Measurements from ENCODE around the gene KRT71. TPM values are rescaled to one million over a fixed set of nuclear protein-coding genes. Genes with fewer than 3 reads are reported as not detected.

KRT71 gene
- polyA plus RNA-seq, 1 donor = not detected

DNA sequence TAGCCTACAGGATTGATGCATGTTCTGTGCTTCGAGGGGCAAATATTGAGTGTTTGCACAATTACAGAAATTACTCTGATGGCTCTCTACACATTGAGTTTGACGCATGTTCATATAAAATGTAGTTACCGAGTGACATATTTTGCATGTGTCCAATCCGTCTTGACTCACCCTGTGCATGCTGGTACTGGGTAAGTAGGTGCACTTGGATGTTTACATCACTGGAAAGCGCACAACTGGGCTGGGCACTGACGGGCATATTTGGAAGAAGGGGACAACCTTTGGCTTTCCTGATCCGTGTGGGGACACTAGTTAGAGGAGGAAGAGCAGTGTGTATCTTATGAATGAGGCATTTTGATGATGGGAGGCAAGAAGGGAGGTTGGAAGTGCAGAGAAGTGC lies 55.0 kb downstream of the KRT71 start:
- DNase-seq = no peak

DNA sequence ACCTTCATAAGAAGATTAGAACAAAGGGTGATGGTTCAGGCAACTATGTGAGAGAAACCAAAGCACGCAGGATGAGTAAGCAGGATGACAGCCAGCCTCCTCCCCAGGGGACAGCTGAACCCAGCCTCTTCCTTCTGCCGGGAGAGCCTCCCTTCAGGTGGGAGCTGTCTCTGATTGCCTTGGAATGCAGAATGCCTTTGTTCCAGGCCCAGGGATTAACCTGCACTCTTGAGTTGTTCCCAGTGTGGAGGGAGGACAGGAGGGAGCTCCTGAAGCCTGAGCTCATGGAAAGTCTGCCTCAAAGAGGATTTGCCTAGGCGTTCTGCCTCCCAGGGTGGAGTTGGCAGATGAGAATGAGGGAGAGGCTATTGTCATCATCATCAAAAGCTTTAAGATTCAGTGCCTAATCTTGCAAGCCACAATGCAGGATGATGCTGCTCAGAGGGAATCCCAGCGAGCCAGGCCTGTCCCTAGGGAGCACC lies 56.3 kb downstream of the KRT71 start:
- no peak for DNase-seq

DNA sequence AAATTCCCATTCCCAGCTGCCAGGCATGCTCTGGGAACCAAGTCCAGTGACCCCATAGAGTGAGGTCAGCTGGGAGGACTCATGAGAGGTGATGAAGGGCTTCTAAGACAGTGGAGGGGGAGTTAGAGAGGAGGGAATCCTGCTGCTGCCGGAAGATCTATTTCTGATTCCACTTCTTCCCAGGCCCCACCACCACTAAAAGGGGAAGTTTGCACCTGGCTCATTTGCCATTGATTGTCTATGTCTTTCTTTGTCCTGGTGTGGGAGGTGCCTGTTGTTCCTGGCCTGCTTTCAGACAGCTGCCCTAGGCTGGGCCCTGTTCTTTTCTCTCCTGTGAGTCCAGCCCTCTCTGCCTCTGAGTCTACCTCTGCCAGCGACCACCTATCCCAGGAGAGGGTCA lies 56.9 kb downstream of the KRT71 start:
- DNase-seq = no peak

DNA sequence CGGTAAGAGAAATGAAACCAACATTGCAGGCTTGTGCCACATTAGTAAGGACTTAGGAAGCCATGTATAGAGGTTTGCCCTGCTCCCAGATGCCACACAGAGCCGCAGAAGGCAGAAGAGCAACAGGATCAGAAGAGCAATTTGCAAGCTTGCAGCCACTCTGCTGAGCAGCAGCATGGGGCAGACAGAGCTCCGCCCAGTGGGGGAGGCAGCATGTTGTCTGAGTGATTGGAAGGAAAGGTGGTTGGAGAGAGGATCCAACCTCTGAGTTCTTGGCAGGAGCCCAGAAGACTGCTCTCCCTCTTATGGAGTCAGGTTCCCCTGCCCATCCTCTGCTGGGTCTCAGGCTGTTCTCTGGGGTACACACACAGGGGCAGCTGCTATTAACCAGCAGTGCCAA lies 57.6 kb downstream of the KRT71 start:
- DNase-seq = peak; percentile 29

DNA sequence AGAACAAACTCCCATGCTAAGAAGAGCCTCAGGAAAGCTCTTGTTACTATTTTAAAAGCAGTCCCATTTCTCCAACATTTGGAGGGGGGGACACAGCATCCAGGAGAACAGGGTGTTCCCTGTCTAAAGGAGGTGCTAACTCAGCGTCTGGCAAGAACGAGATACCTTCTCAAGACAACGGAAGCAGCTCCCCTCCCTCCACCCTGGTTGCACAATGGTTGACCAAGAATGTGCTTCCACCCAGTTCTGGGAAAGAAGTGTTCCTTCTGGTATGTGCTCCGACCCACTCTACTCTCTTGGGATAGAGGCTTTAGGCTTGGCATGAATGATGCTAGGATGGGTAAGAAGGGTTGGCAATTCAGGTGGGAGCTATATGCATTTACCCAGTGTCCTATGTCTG lies 58.4 kb downstream of the KRT71 start:
- DNase-seq = no peak

DNA sequence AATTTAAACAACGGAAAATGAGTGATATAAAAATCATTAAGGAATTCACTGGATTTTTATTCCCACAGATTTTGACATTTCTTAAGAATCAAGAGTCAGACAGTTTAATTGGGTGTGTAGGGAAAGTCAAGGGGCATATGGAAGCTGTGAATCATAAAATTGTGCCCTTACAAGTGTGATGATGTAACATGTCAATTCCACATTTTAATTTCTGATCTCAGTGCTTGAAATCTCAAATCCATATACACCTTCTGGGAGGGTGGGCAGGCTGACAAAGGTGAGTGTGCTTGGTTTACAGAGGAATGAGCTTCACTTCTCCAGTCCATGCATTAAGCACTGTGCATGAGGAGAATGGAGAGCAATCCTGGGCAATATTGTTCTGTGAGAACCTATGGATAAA lies 58.8 kb downstream of the KRT71 start:
- no peak for DNase-seq

Other genes with a start within 250 kb of the KRT71 start
- gene KRT83, start 231.7 kb downstream of the KRT71 start, polyA plus RNA-seq (ENCODE audit: insufficient read length) = not detected
- not detected for gene KRT85, start 185.7 kb downstream of the KRT71 start, polyA plus RNA-seq (ENCODE audit: insufficient read length)
- not detected for gene KRT84, start 167.5 kb downstream of the KRT71 start, polyA plus RNA-seq (ENCODE audit: insufficient read length)
- gene KRT82, start 146.8 kb downstream of the KRT71 start, polyA plus RNA-seq (ENCODE audit: insufficient read length) = not detected
- not detected for gene KRT75, start 118.8 kb downstream of the KRT71 start, polyA plus RNA-seq (ENCODE audit: insufficient read length)
- not detected for gene KRT6B, start 101.0 kb downstream of the KRT71 start, polyA plus RNA-seq (ENCODE audit: insufficient read length)
- not detected for gene KRT6C, start 79.3 kb downstream of the KRT71 start, polyA plus RNA-seq (ENCODE audit: insufficient read length)
- gene KRT6A, start 59.9 kb downstream of the KRT71 start, polyA plus RNA-seq (ENCODE audit: insufficient read length) = not detected
- gene KRT5, start 32.8 kb downstream of the KRT71 start, polyA plus RNA-seq (ENCODE audit: insufficient read length) = 0.22 TPM
- gene KRT74, start 20.7 kb upstream of the KRT71 start, polyA plus RNA-seq (ENCODE audit: insufficient read length) = not detected
- gene KRT72, start 48.3 kb upstream of the KRT71 start, polyA plus RNA-seq (ENCODE audit: insufficient read length) = not detected
- not detected for gene KRT73, start 65.4 kb upstream of the KRT71 start, polyA plus RNA-seq (ENCODE audit: insufficient read length)
- not detected for gene KRT2, start 99.1 kb upstream of the KRT71 start, polyA plus RNA-seq (ENCODE audit: insufficient read length)
- 0.17 TPM for gene KRT1, start 127.3 kb upstream of the KRT71 start, polyA plus RNA-seq (ENCODE audit: insufficient read length)
- gene KRT77, start 150.4 kb upstream of the KRT71 start, polyA plus RNA-seq (ENCODE audit: insufficient read length) = not detected
- not detected for gene KRT76, start 224.2 kb upstream of the KRT71 start, polyA plus RNA-seq (ENCODE audit: insufficient read length)
- not detected for gene KRT3, start 243.0 kb upstream of the KRT71 start, polyA plus RNA-seq (ENCODE audit: insufficient read length)

Data from left kidney (tissue), 2 donors.